ENCODE data around the gene EIF4G2. TPM values are rescaled to one million over a fixed set of nuclear protein-coding genes. Genes with fewer than 3 reads are reported as not detected.

The EIF4G2 gene
- total RNA-seq, 1 experiment from 2014 or later, result 2,422 TPM

GRCh38 chr11:10798330-10798928 lies 10.3 kb downstream of the EIF4G2 start:
- no peak for DNase-seq (ENCODE audit: low read depth, low spot score)
- Histone ChIP-seq H3K9me3 (ENCODE audit: control insufficient read depth, insufficient read depth, low read depth, low read length) (no peaks in the 10 kb centered on the region), H3K4me1 (ENCODE audit: control insufficient read depth, insufficient read depth, low read length) (peaks cover 45% of the 10 kb centered on the region), H3K4me3 (ENCODE audit: low read depth in 2 of 2, low read length in 2 of 2) (no peak overlapping the region), H3K36me3 (ENCODE audit: control insufficient read depth, insufficient read depth, low read length) (peaks cover 71% of the 10 kb centered on the region), H3K27ac (ENCODE audit: low read length) (peak overlapping the region; percentile 3; the same call in 1 of the 2 replicates), H3K27me3 (ENCODE audit: control insufficient read depth, insufficient read depth, low read length) (no peaks in the 10 kb centered on the region)
- intact Hi-C loops (cut with micrococcal nuclease; ENCODE audit: unreplicated experiment) (no loop called here), in situ Hi-C loops (cut with HindIII; ENCODE audit: low pct_unique_long_range_greater_than_20kb, low sequenced_read_pairs) (no loop called here)
- TF ChIP-seq POLR2AphosphoS5 (IDR thresholded peaks at IDR 0.05; ENCODE audit: low read depth, low read length), result no peak
- no peak for TF ChIP-seq CTCF (IDR thresholded peaks at IDR 0.05)
- no peak for TF ChIP-seq REST (IDR thresholded peaks at IDR 0.05; ENCODE audit: insufficient read depth in 1 of 2, low read depth in 2 of 2, low read length in 1 of 2)
- no peak for TF ChIP-seq TCF7L2 (IDR thresholded peaks at IDR 0.05; ENCODE audit: low read depth, low read length)
- no peak for TF ChIP-seq SIN3A (IDR thresholded peaks at IDR 0.05; ENCODE audit: borderline replicate concordance, insufficient read depth, low read depth, low read length)
- ATAC-seq, result no peak
- ChIA-PET POLR2A (interaction anchor here (0.6 to 1.1 kb wide), 5 partner anchors 11 to 186 kb away, joined by 3 to 8 read pairs (median 5); no protein-coding TSS in a partner anchor), CTCF (interaction anchor here (0.7 to 1.3 kb wide), 2 partner anchors 28 to 53 kb away, joined by 7 to 10 read pairs; no protein-coding TSS in a partner anchor)
- BruUV-seq (replicated peaks), result no TSS peak

- Histone ChIP-seq H3K27ac (ENCODE audit: low read length) (no peak overlapping the region), H3K36me3 (ENCODE audit: control insufficient read depth, insufficient read depth, low read length) (peaks cover 62% of the 10 kb centered on the region), H3K9me3 (ENCODE audit: control insufficient read depth, insufficient read depth, low read depth, low read length) (no peaks in the 10 kb centered on the region), H3K27me3 (ENCODE audit: control insufficient read depth, insufficient read depth, low read length) (no peaks in the 10 kb centered on the region), H3K4me3 (ENCODE audit: low read depth in 2 of 2, low read length in 2 of 2) (no peak overlapping the region), H3K4me1 (ENCODE audit: control insufficient read depth, insufficient read depth, low read length) (peaks cover 44% of the 10 kb centered on the region)
- ATAC-seq (no peak), DNase-seq (ENCODE audit: low read depth, low spot score) (no peak)
- TF ChIP-seq REST (IDR thresholded peaks at IDR 0.05; ENCODE audit: insufficient read depth in 1 of 2, low read depth in 2 of 2, low read length in 1 of 2) (no peak), SIN3A (IDR thresholded peaks at IDR 0.05; ENCODE audit: borderline replicate concordance, insufficient read depth, low read depth, low read length) (no peak)
- ChIA-PET POLR2A (interaction anchor here (0.6 kb wide), 1 partner anchor 728 kb away, joined by 10 read pairs; no protein-coding TSS in a partner anchor), CTCF (no interaction called here)
- intact Hi-C loops (cut with micrococcal nuclease; ENCODE audit: unreplicated experiment) (no loop called here), in situ Hi-C loops (cut with HindIII; ENCODE audit: low pct_unique_long_range_greater_than_20kb, low sequenced_read_pairs) (no loop called here)
- no TSS peak for BruUV-seq (replicated peaks)
These were observed 11.2 kb downstream of the EIF4G2 start for GRCh38 chr11:10797531-10797930.

Measured in Panc1 (cell line).